CD1c-positive myeloid dendritic cell (primary cell): ENCODE measurements around the gene NLRC5.

Source experiments
- DNase-seq: peaks from one replicate; pipeline ENCODE4 v3.0.0-alpha.2; 2016; ENCODE audit errors: extremely low spot score

NLRC5 gene

GRCh38 chr16:57022445-57022844 is 33.1 kb downstream of the NLRC5 start:
- DNase-seq, result no peak

- no peak for DNase-seq
Observed at GRCh38 chr16:57023541-57024249, 34.3 kb downstream of the NLRC5 start.

DNA sequence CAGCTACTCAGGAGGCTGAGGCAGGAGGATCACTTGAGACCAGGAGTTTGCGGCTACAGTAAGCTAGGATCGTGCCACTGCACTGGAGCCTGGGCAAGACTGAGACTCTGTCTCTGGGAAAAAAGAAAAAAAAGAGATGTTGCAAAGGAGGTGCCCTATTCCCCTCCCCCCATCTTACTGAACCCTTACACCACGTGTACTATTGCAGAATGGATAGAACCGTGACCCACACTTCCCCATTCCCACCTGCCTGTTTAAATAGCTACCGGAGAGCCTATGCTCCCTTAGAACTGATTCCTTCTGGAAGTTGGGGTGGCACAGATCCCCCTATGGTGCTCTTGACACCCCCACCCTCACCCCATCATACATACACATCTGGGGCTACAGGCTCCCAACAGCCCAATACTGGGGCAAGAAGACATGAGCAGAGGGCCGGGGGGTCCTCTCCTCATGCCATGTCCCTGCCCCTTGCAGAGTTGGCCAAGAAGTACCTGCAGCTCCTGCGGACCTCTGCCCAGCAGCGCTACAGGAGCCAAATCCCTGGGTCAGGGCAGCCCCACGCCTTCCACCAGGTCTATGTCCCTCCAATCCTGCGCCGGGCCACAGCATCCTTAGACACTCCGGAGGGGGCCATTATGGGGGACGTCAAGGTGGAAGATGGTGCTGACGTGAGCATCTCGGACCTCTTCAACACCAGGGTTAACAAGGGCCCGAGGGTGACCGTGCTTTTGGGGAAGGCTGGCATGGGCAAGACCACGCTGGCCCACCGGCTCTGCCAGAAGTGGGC is 35.7 kb downstream of the NLRC5 start:
- no peak for DNase-seq

DNA sequence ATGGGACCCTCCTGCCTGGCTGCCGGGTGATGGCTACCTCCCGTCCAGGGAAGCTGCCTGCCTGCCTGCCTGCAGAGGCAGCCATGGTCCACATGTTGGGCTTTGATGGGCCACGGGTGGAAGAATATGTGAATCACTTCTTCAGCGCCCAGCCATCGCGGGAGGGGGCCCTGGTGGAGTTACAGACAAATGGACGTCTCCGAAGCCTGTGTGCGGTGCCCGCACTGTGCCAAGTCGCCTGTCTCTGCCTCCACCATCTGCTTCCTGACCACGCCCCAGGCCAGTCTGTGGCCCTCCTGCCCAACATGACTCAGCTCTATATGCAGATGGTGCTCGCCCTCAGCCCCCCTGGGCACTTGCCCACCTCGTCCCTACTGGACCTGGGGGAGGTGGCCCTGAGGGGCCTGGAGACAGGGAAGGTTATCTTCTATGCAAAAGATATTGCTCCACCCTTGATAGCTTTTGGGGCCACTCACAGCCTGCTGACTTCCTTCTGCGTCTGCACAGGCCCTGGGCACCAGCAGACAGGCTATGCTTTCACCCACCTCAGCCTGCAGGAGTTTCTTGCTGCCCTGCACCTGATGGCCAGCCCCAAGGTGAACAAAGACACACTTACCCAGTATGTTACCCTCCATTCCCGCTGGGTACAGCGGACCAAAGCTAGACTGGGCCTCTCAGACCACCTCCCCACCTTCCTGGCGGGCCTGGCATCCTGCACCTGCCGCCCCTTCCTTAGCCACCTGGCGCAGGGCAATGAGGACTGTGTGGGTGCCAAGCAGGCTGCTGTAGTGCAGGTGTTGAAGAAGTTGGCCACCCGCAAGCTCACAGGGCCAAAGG is 36.8 kb downstream of the NLRC5 start:
- no peak for DNase-seq

DNA sequence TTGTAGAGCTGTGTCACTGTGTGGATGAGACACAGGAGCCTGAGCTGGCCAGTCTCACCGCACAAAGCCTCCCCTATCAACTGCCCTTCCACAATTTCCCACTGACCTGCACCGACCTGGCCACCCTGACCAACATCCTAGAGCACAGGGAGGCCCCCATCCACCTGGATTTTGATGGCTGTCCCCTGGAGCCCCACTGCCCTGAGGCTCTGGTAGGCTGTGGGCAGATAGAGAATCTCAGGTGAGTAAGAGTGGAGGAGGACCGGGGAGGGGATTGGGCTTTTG is 37.4 kb downstream of the NLRC5 start:
- DNase-seq, result no peak

- DNase-seq, result no peak
Observed at GRCh38 chr16:57027067-57027466, 37.7 kb downstream of the NLRC5 start.

GRCh38 chr16:57028086-57028485 is 38.7 kb downstream of the NLRC5 start:
- no peak for DNase-seq

- DNase-seq, result no peak
Observed at GRCh38 chr16:57029161-57030160, 40.1 kb downstream of the NLRC5 start.

DNA sequence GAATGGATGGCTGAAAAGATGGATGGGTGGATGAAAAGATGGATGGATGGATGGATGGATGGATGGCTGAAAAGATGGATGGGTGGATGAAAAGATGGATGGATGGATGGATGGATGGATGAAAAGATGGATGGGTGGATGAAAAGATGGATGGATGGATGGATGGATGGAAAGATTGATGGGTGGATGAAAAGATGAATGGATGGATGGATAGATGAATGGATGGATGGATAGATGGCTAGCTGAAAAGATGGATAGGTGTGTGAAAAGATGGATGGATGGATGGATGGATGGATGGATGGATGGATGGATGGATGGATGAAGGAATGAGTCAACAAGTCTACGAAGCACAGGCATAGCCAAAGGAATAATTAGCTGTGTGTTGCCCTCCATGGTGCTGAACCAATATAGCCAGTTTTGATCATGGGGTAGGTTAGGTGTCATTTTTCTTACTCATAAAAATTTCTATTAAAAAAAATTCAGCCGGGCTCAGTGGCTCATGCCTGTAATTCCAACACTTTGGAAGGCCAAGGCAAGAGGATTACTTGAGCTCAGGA is 41.1 kb downstream of the NLRC5 start:
- DNase-seq, result no peak

- no peak for DNase-seq
Observed at GRCh38 chr16:57031156-57031555, 41.8 kb downstream of the NLRC5 start.

DNA sequence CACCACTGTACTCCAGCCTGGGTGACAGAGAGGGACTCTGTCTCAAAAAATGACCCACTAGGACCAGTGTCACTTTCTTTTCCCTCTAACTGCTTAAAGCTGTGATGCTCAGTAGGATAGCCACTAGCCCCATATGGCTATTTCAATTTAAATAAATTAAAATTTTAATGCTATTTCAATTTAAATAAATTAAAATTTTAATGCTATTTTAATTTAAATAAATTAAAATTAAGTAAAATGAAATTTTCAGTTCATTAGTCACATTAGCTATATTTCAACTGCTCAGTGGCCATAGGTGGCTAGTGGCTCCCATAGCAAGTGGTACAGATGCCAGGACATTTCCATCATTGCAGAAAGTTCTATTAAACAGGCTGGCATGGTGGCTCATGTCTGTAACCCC is 43.0 kb downstream of the NLRC5 start:
- DNase-seq, result no peak

- DNase-seq, result no peak
Observed at GRCh38 chr16:57032931-57033330, 43.6 kb downstream of the NLRC5 start.

DNA sequence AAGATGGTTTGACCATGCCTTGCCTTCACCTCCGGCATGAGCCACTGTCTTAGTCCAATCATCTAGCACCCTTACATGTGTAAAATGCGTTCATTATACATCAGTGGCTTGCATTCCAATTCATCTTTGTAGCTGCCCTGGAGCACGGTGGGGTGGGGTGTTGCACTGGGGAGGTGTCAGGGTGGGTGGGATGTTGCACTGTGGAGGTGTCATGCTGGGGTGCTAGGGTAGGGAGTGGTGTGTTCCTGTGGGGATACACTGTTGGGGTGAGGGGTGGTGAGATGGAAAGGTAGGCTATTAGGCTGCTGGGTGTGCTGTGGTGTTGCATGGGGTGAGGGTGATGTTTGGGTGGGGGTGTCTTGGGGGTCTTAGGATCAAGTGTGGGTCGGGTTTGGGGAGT is 47.0 kb downstream of the NLRC5 start:
- DNase-seq, result no peak

DNA sequence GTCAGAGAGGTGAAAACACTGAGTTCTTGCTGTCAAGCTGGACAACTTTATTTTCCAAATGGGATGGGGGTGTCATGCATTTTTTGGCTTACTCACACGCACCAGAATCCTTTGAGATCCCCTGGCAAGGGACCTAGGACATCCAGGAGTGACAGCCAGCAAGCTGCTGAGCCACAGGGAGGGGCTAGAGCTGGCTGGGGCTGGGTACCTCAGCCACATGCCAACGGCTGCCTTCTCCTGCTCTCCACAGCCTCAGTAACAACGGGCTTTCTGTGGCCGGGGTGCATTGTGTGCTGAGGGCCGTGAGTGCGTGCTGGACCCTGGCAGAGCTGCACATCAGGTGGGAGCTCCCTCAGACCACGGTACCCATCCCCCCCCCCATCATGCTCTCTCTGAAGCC is 47.6 kb downstream of the NLRC5 start:
- no peak for DNase-seq

- DNase-seq, result no peak
Observed at GRCh38 chr16:57038166-57038565, 48.8 kb downstream of the NLRC5 start.

- peak; percentile 69 for DNase-seq
Observed at GRCh38 chr16:57039148-57039812, 49.9 kb downstream of the NLRC5 start.

DNA sequence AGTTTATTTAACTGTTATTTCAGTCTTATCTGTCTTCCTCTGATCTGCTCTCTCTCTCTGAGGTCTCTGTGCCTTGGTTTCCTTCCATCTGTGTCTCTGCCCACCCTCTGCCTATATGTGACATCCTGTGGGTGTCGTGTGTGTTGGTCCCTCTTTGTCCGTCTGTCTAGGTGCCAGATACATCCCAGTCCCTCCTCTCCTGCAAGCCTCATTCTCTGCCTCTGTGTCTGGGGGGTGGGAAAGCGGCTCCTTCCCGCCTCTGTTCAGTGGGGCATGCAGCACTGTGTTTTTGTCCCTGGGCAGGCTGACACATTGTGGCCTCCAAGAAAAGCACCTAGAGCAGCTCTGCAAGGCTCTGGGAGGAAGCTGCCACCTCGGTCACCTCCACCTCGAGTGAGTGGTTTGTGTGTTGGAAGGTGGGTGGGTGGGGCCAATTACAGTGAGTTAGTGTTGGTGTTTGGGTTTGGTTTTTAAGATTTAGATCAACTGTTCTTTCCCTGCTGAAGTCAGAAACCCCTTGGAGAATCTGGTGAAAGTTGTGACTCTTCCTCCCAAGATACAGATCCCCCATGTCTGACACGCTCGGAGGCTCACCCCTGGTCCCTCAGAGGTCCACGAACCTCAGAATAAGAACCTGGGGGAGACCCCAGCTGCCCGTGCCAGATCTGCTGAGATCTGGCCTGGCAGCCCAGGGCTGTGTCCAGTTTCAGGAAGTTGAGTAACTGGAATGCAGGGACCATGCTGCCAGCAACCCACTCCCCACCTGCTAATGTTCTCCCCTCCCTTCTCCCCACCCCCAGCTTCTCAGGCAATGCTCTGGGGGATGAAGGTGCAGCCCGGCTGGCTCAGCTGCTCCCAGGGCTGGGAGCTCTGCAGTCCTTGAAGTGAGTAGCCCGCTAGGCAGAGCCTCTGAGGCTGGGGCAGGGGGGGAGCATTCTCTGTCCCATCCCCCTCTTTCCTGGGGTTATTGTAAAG is 52.1 kb downstream of the NLRC5 start:
- peak; percentile 33 for DNase-seq

GRCh38 chr16:57042157-57043111 is 53.1 kb downstream of the NLRC5 start:
- peak; percentile 76 for DNase-seq
